H1 (cell line): ENCODE measurements around the gene TTR. TPM values are rescaled to one million over a fixed set of nuclear protein-coding genes. Genes with fewer than 3 reads are reported as not detected.

ENCODE experiments used
- CTCF ChIA-PET: fragments of 300-600 bp; sonication (Branson Sonifier 250); formaldehyde crosslinking; loops from one replicate; lab custom pipeline; 2021; ENCODE audit not compliant: partially characterized antibody; lab: Charles Lee
- POLR2A ChIA-PET: fragments of 300-600 bp; sonication (Branson Sonifier 250); formaldehyde crosslinking; loops from one replicate; lab custom pipeline; 2021; ENCODE audit warnings: inconsistent platforms; ENCODE audit not compliant: partially characterized antibody; lab: Charles Lee
- DNase-seq, 2 experiments: peaks; one replicate each; pipeline versions ENCODE4 v3.0.0 to v3.0.0-alpha.2; 2010 to 2022; ENCODE audit warnings: low spot score in 2 of 2, low read depth in 1 of 2, mixed read lengths in 1 of 2
- FAIRE-seq: peaks from 2 replicates; lab custom pipeline; 2011; peaks lifted over from hg19 to GRCh38; lab: Jason Lieb, UNC
- H2AFZ ChIP-seq: 2 replicates; pipeline ENCODE4 v1.8.1; 2012; ENCODE audit warnings: low read length, inconsistent platforms
- H2AK5ac ChIP-seq: 2 replicates; pipeline ENCODE4 v1.6.1; 2013; ENCODE audit warnings: low read depth, low read length
- H2BK120ac ChIP-seq: replicated peaks from 2 replicates; pipeline ENCODE3; 2013; ENCODE audit warnings: low read depth, low read length, inconsistent platforms
- H2BK12ac ChIP-seq: 2 replicates; pipeline ENCODE4 v1.6.1; 2013; ENCODE audit warnings: low read depth, low read length
- H2BK15ac ChIP-seq: 2 replicates; pipeline ENCODE4 v1.6.1; 2013; ENCODE audit warnings: low read length
- H2BK20ac ChIP-seq: 2 replicates; pipeline ENCODE4 v1.6.1; 2013; ENCODE audit warnings: low read length
- H2BK5ac ChIP-seq: 2 replicates; pipeline ENCODE4 v1.6.1; 2013; ENCODE audit warnings: low read depth, low read length
- H3K14ac ChIP-seq: 2 replicates; pipeline ENCODE4 v1.6.1; 2013; ENCODE audit warnings: inconsistent platforms; ENCODE audit not compliant: insufficient read length
- H3K18ac ChIP-seq: 2 replicates; pipeline ENCODE4 v1.6.1; 2013; ENCODE audit warnings: low read length; ENCODE audit errors: extremely low read depth
- H3K23ac ChIP-seq: 2 replicates; pipeline ENCODE4 v1.6.1; 2013; ENCODE audit warnings: inconsistent platforms; ENCODE audit not compliant: insufficient read length
- H3K23me2 ChIP-seq: 2 replicates; pipeline ENCODE4 v1.6.1; 2013; ENCODE audit warnings: low read depth, low read length
- H3K27ac ChIP-seq: 2 replicates; pipeline ENCODE4 v1.6.1; 2011; ENCODE audit warnings: low read depth, low read length, inconsistent platforms
- H3K27me3 ChIP-seq, 4 experiments: replicated peaks in 1 of 4; 1 replicate in 1 of 4; 2 replicates in 3 of 4; pipeline versions ENCODE4 v1.6.1 to v1.8.1; 2011 to 2013; ENCODE audit warnings: low read length in 3 of 4, mild to moderate bottlenecking in 3 of 4, inconsistent platforms in 2 of 4, mixed read lengths in 2 of 4, moderate library complexity in 1 of 4; ENCODE audit not compliant: control insufficient read depth in 3 of 4, insufficient read depth in 3 of 4; ENCODE audit errors: extremely low read depth in 1 of 4
- H3K36me3 ChIP-seq, 4 experiments: 2 replicates each; pipeline versions ENCODE4 v1.6.1 to v1.8.1; 2011 to 2013; ENCODE audit warnings: mild to moderate bottlenecking in 4 of 4, low read length in 3 of 4, moderate library complexity in 2 of 4, control low read depth in 1 of 4, inconsistent platforms in 1 of 4; ENCODE audit not compliant: insufficient read depth in 4 of 4, control insufficient read depth in 2 of 4
- H3K4ac ChIP-seq: replicated peaks from 2 replicates; pipeline ENCODE3; 2013; ENCODE audit warnings: low read length, low read depth, mixed read lengths, inconsistent platforms; ENCODE audit not compliant: insufficient read length
- H3K4me1 ChIP-seq, 4 experiments: replicated peaks in 1 of 4; 1 replicate in 1 of 4; 2 replicates in 3 of 4; pipeline versions ENCODE4 v1.6.1 to v1.8.1; 2011 to 2013; ENCODE audit warnings: low read length in 3 of 4, inconsistent platforms in 2 of 4, mixed read lengths in 1 of 4; ENCODE audit not compliant: insufficient read depth in 4 of 4, control insufficient read depth in 3 of 4
- H3K4me2 ChIP-seq, 2 experiments: 2 replicates each; pipeline versions ENCODE4 v1.6.1 to v1.8.1; 2011 to 2013; ENCODE audit warnings: low read depth in 2 of 2, low read length in 2 of 2, control low read depth in 1 of 2, inconsistent platforms in 1 of 2, mild to moderate bottlenecking in 1 of 2; ENCODE audit not compliant: insufficient read depth in 1 of 2
- H3K4me3 ChIP-seq, 4 experiments: fragments of 200-600, 300-600 bp in 1 of 4; sonication (generic), shearing (Covaris generic), sonication (Bioruptor Twin) in 1 of 4; 2 replicates each; pipeline versions ENCODE4 v1.5.1 to v1.8.1; 2011 to 2016; ENCODE audit warnings: low read length in 4 of 4, low read depth in 3 of 4, control low read depth in 2 of 4, inconsistent platforms in 2 of 4, mild to moderate bottlenecking in 2 of 4, mixed read lengths in 1 of 4, moderate library complexity in 1 of 4; ENCODE audit not compliant: insufficient read depth in 2 of 4; ENCODE audit errors: extremely low read depth in 1 of 4
- H3K56ac ChIP-seq: replicated peaks from 2 replicates; pipeline ENCODE3; 2013; ENCODE audit warnings: low read depth, mild to moderate bottlenecking, mixed read lengths, low read length, inconsistent platforms; ENCODE audit not compliant: insufficient read length
- H3K79me1 ChIP-seq: 2 replicates; pipeline ENCODE4 v1.6.1; 2013; ENCODE audit warnings: low read depth, low read length, control low read depth
- H3K79me2 ChIP-seq, 2 experiments: 2 replicates each; pipeline versions ENCODE4 v1.6.1 to v1.8.1; 2012 to 2013; ENCODE audit warnings: low read length in 2 of 2, mild to moderate bottlenecking in 2 of 2, inconsistent platforms in 1 of 2; ENCODE audit not compliant: insufficient read depth in 2 of 2, control insufficient read depth in 1 of 2
- H3K9ac ChIP-seq, 4 experiments: replicated peaks in 1 of 4; 1 replicate in 1 of 4; 2 replicates in 3 of 4; pipeline versions ENCODE4 v1.6.1 to v1.8.1; 2011 to 2013; ENCODE audit warnings: low read depth in 3 of 4, low read length in 3 of 4, control low read depth in 2 of 4, mild to moderate bottlenecking in 2 of 4, moderate library complexity in 2 of 4, inconsistent platforms in 1 of 4; ENCODE audit errors: extremely low read depth in 1 of 4
- H3K9me3 ChIP-seq, 2 experiments: 2 replicates each; pipeline versions ENCODE4 v1.6.1 to v1.8.1; 2012 to 2013; ENCODE audit warnings: mild to moderate bottlenecking in 2 of 2, moderate library complexity in 2 of 2, control low read depth in 1 of 2, inconsistent platforms in 1 of 2, low read depth in 1 of 2, low read length in 1 of 2, mixed read lengths in 1 of 2; ENCODE audit not compliant: insufficient read depth in 2 of 2
- H4K20me1 ChIP-seq, 2 experiments: replicated peaks in 1 of 2; 2 replicates each; pipeline versions ENCODE3 to v1.8.1; 2011 to 2013; ENCODE audit warnings: inconsistent platforms in 2 of 2, low read length in 2 of 2, mild to moderate bottlenecking in 1 of 2; ENCODE audit not compliant: insufficient read depth in 2 of 2, control insufficient read depth in 1 of 2
- H4K5ac ChIP-seq: 2 replicates; pipeline ENCODE4 v1.6.1; 2013; ENCODE audit warnings: low read length, low read depth, mixed read lengths, inconsistent platforms; ENCODE audit not compliant: insufficient read length
- H4K8ac ChIP-seq: 2 replicates; pipeline ENCODE4 v1.8.0; 2013; ENCODE audit warnings: mild to moderate bottlenecking, moderate library complexity, low read length, inconsistent platforms; ENCODE audit not compliant: insufficient read depth; ENCODE audit errors: extremely low read depth
- H4K91ac ChIP-seq: replicated peaks from 2 replicates; pipeline ENCODE3; 2013; ENCODE audit warnings: low read length, mixed read lengths, inconsistent platforms; ENCODE audit not compliant: insufficient read length
- CHD2 ChIP-seq: IDR thresholded peaks from 2 replicates; pipeline ENCODE4 v1.6.1; 2012; ENCODE audit warnings: low read length, improper control_type of control experiment
- EP300 ChIP-seq, 2 experiments: IDR thresholded peaks; 1 replicate in 1 of 2; 2 replicates in 1 of 2; pipeline ENCODE4 v1.6.1; 2011 to 2012; ENCODE audit warnings: low read depth in 2 of 2, low read length in 2 of 2, mild to moderate bottlenecking in 2 of 2, borderline replicate concordance in 1 of 2, inconsistent platforms in 1 of 2, moderate library complexity in 1 of 2
- HDAC2 ChIP-seq, 2 experiments: fragments of 300-600 bp in 1 of 2; sonication (generic) in 1 of 2; IDR thresholded peaks; 2 replicates each; pipeline ENCODE4 v1.6.1; 2011 to 2012; ENCODE audit warnings: low read depth in 2 of 2, low read length in 2 of 2, mild to moderate bottlenecking in 2 of 2, moderate library complexity in 2 of 2, borderline replicate concordance in 1 of 2, inconsistent platforms in 1 of 2
- HDAC6 ChIP-seq: IDR thresholded peaks from one replicate; pipeline ENCODE4 v1.7.1; 2012; ENCODE audit warnings: low read depth, mild to moderate bottlenecking, inconsistent platforms, low read length, moderate library complexity
- JUN ChIP-seq: IDR thresholded peaks from 2 replicates; pipeline ENCODE4 v1.6.1; 2011; ENCODE audit warnings: low read depth, mild to moderate bottlenecking, improper control_type of control experiment, low read length
- KDM5A ChIP-seq: fragments of 200-600 bp; IDR thresholded peaks from 2 replicates; pipeline ENCODE4 v1.7.1; 2012; ENCODE audit warnings: mild to moderate bottlenecking, low read length, inconsistent platforms, mixed read lengths
- POLR2AphosphoS5 ChIP-seq: IDR thresholded peaks from 2 replicates; pipeline ENCODE4 v1.6.1; 2011; ENCODE audit warnings: low read depth, low read length
- SIN3A ChIP-seq, 2 experiments: IDR thresholded peaks in 1 of 2; conservative IDR thresholded peaks in 1 of 2; 2 replicates each; pipeline ENCODE4 v1.6.1; 2011 to 2012; ENCODE audit warnings: low read length in 2 of 2, improper control_type of control experiment in 1 of 2, low read depth in 1 of 2, mild to moderate bottlenecking in 1 of 2
- SIRT6 ChIP-seq: IDR thresholded peaks from one replicate; pipeline ENCODE4 v1.7.1; 2012; ENCODE audit warnings: low read length, inconsistent platforms
- SRF ChIP-seq: IDR thresholded peaks from 2 replicates; pipeline ENCODE4 v1.6.1; 2011; ENCODE audit warnings: mild to moderate bottlenecking, low read depth, low read length, moderate library complexity
- TAF1 ChIP-seq: IDR thresholded peaks from 2 replicates; pipeline ENCODE4 v1.6.1; 2011; ENCODE audit warnings: mild to moderate bottlenecking, low read depth, low read length
- TAF7 ChIP-seq: optimal IDR thresholded peaks from 2 replicates; pipeline ENCODE3; 2011; ENCODE audit warnings: low read depth, mild to moderate bottlenecking, inconsistent platforms, low read length, moderate library complexity, borderline replicate concordance
- TCF12 ChIP-seq: IDR thresholded peaks from 2 replicates; pipeline ENCODE4 v1.6.1; 2011; ENCODE audit warnings: low read depth, mild to moderate bottlenecking, low read length
- USF2 ChIP-seq: IDR thresholded peaks from 2 replicates; pipeline ENCODE4 v1.6.1; 2011; ENCODE audit warnings: low read length, improper control_type of control experiment
- WGBS, 2 experiments: shearing (Covaris generic) in 1 of 2; methylation state at CpG; one replicate each; pipeline versions ENCODE4 v1.1.6 to v1.1.7; 2013 to 2015; ENCODE audit warnings: low lambda C conversion rate in 2 of 2, mixed read lengths in 2 of 2, inconsistent platforms in 1 of 2, low coverage in 1 of 2, missing lambda C conversion rate in 1 of 2; ENCODE audit not compliant: insufficient replicate concordance in 2 of 2, insufficient coverage in 1 of 2, insufficient read length in 1 of 2; ENCODE audit errors: extremely low coverage in 1 of 2, missing lambda C conversion rate in 1 of 2; 5-methylcytosine and 5-hydroxymethylcytosine counted together
- polyA plus RNA-seq, 7 experiments: library from polyadenylated mRNA; depleted of rRNA in 3 of 7; stranded (reverse) in 5 of 7; unstranded in 2 of 7; fragments of >200 nt in 5 of 7; fragments of 200-250 nt in 2 of 7; gene quantifications; 1 replicate in 5 of 7; 2 replicates in 1 of 7; 4 replicates in 1 of 7; pipeline versions ENCODE4 v1.2.1 to v1.2.3, GENCODE V29; 2011 to 2013; ENCODE audit warnings: missing spikeins in 2 of 7, mixed read lengths in 2 of 7
- total RNA-seq: library from RNA; stranded (reverse); fragmentation: NEBNext Ultra II Directional; extraction: Animal tissue kit (Norgen Biotek cat#: 25700); gene quantifications from 2 replicates; pipeline ENCODE4 v1.2.1, GENCODE V29; 2021

TTR gene
- total and polyA plus RNA-seq, 2 of the 8 experiments (the other 6 are each of a cell fraction or from before 2014, with no cell fraction given) = not detected

DNA sequence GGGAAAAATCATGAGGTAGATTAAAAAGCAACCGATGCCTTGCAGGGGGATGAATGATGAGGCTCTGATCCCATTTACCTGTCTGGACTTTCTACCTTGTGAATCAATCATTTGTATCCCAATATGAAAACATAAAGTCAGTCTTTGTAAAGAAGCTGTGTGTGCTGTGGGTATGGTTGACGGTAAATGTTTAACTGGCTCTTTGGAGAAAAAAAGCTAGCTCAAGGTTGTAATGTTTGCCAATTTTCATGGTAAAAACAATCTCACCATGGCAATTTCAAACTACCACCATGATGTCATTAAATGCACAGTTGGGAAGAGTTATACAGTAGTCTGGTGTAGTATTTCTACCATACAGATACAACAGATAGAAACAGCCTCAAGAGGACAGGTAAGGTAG lies 14.6 kb downstream of the TTR start:
- no peak overlapping the region for H4K8ac ChIP-seq
- H2BK20ac ChIP-seq = no peak overlapping the region
- no peaks in the 10 kb centered on the region for H4K20me1 ChIP-seq
- no peak overlapping the region for H2AK5ac ChIP-seq
- H4K5ac ChIP-seq = no peak overlapping the region
- no peaks in the 10 kb centered on the region for H3K23me2 ChIP-seq
- H3K27ac ChIP-seq = no peak overlapping the region
- H3K27me3 ChIP-seq = no peaks in the 10 kb centered on the region
- no peaks in the 10 kb centered on the region for H3K79me1 ChIP-seq
- no peak overlapping the region for H3K56ac ChIP-seq
- no peak overlapping the region for H2BK5ac ChIP-seq
- H3K4me1 ChIP-seq = peaks cover 0 to 4% (median 0%) of the 10 kb centered on the region in 4 experiments; a peak in 3 of 7 replicates
- H2AFZ ChIP-seq = no peak overlapping the region
- no peak for FAIRE-seq
- H3K4ac ChIP-seq = no peak overlapping the region
- no peak overlapping the region for H2BK12ac ChIP-seq
- no peak overlapping the region for H3K4me3 ChIP-seq
- ChIA-PET POLR2A (no interaction called here), CTCF (no interaction called here)
- no peak overlapping the region for H3K4me2 ChIP-seq
- no peaks in the 10 kb centered on the region for H3K79me2 ChIP-seq
- no peak for DNase-seq
- H2BK15ac ChIP-seq = no peak overlapping the region
- H2BK120ac ChIP-seq = no peak overlapping the region
- no peaks in the 10 kb centered on the region for H3K9me3 ChIP-seq
- no peak overlapping the region for H3K14ac ChIP-seq
- no peak overlapping the region for H3K23ac ChIP-seq
- no peaks in the 10 kb centered on the region for H3K36me3 ChIP-seq
- no peak overlapping the region for H4K91ac ChIP-seq
- H3K18ac ChIP-seq = no peak overlapping the region
- no peak overlapping the region for H3K9ac ChIP-seq
- 92% methylated on average over 2 of the region's 2 CpGs; no CpG with 5 or more reads in 1 of the 2 experiments for WGBS, 2 experiments
- TF ChIP-seq TAF7 = no peak
- TF ChIP-seq KDM5A = no peak
- TF ChIP-seq SIRT6 = no peak
- no peak for TF ChIP-seq CHD2
- TF ChIP-seq USF2 = no peak
- TF ChIP-seq POLR2AphosphoS5 = no peak
- no peak for TF ChIP-seq EP300 (IDR thresholded peaks at IDR 0.05; ENCODE audit: borderline replicate concordance in 1 of 2, low read depth in 2 of 2, low read length in 2 of 2)
- TF ChIP-seq SRF = no peak
- TF ChIP-seq TCF12 = no peak
- no peak for TF ChIP-seq TAF1
- TF ChIP-seq HDAC6 = no peak
- TF ChIP-seq JUN = no peak
- TF ChIP-seq SIN3A (conservative IDR thresholded peaks at IDR 0.05 in 1 of 2, IDR thresholded peaks at IDR 0.05 in 1 of 2; ENCODE audit: low read depth in 1 of 2, low read length in 2 of 2) = no peak
- TF ChIP-seq HDAC2 (IDR thresholded peaks at IDR 0.05; ENCODE audit: borderline replicate concordance in 1 of 2, low read depth in 2 of 2, low read length in 2 of 2) = no peak
